Nephron (organoid): ENCODE data around the gene RNH1.

Experiments
- H3K27ac Mint-ChIP-seq, 3 experiments: 2 replicates each; pipeline ENCODE4 v1.8.0; 2020; ENCODE audit warnings: mixed read lengths in 3 of 3, mild to moderate bottlenecking in 2 of 3, moderate library complexity in 1 of 3
- H3K27me3 Mint-ChIP-seq: 2 replicates; pipeline ENCODE4 v1.8.0; 2021; ENCODE audit warnings: low read depth, mild to moderate bottlenecking, moderate library complexity, mixed read lengths
- H3K36me3 Mint-ChIP-seq: 2 replicates; pipeline ENCODE4 v1.8.0; 2020; ENCODE audit warnings: low read depth, mixed read lengths
- H3K4me1 Mint-ChIP-seq: 2 replicates; pipeline ENCODE4 v1.8.0; 2020; ENCODE audit warnings: mixed read lengths
- H3K4me3 Mint-ChIP-seq, 3 experiments: 2 replicates each; pipeline ENCODE4 v1.8.0; 2020; ENCODE audit warnings: mild to moderate bottlenecking in 3 of 3, mixed read lengths in 3 of 3, moderate library complexity in 2 of 3
- H3K9me3 Mint-ChIP-seq: 2 replicates; pipeline ENCODE4 v1.8.0; 2020; ENCODE audit warnings: mixed read lengths
- CTCF ChIP-seq, 3 experiments: fragments of 200-600 bp; sonication (generic); IDR thresholded peaks; one replicate each; pipeline ENCODE4 v1.5.0; 2021; ENCODE audit warnings: antibody characterized with exemption in 3 of 3; ENCODE audit not compliant: unreplicated experiment in 3 of 3

The RNH1 gene

GRCh38 chr11:539971-540481 lies 33.0 kb upstream of the RNH1 start:
- H3K9me3 Mint-ChIP-seq: no peaks in the 10 kb centered on the region
- H3K36me3 Mint-ChIP-seq: no peaks in the 10 kb centered on the region

GRCh38 chr11:538431-539051 lies 31.5 kb upstream of the RNH1 start:
- no peak for TF ChIP-seq CTCF (IDR thresholded peaks at IDR 0.05; ENCODE audit: unreplicated experiment in 3 of 3)
- Mint-ChIP-seq H3K4me1 (peaks cover 4% of the 10 kb centered on the region), H3K36me3 (no peaks in the 10 kb centered on the region), H3K4me3 (peak overlapping the region; percentile 29 to 52 (median 48)), H3K27me3 (peaks cover 23% of the 10 kb centered on the region), H3K9me3 (no peaks in the 10 kb centered on the region), H3K27ac (no peak overlapping the region)

More at GRCh38 chr11:539971-540481, 33.0 kb upstream of the RNH1 start:
- Mint-ChIP-seq H3K27me3 (peaks cover 23% of the 10 kb centered on the region), H3K27ac (no peak overlapping the region), H3K4me3 (no peak overlapping the region), H3K4me1 (peaks cover 4% of the 10 kb centered on the region)
- TF ChIP-seq CTCF (IDR thresholded peaks at IDR 0.05; ENCODE audit: unreplicated experiment in 3 of 3): no peak

- no peak for TF ChIP-seq CTCF (IDR thresholded peaks at IDR 0.05; ENCODE audit: unreplicated experiment in 3 of 3)
- peaks cover 4% of the 10 kb centered on the region for H3K4me1 Mint-ChIP-seq
- H3K9me3 Mint-ChIP-seq: no peaks in the 10 kb centered on the region
Measured at GRCh38 chr11:537622-538430, 30.8 kb upstream of the RNH1 start.

GRCh38 chr11:536841-537621 lies 30.0 kb upstream of the RNH1 start, which contains the start of gene LRRC56:
Gene LRRC56 (plus strand): TSS chr11:537527. CDS start chr11:540685, 3,158 bp downstream.
- no peaks in the 10 kb centered on the region for H3K9me3 Mint-ChIP-seq
- H3K27ac Mint-ChIP-seq: peak within 1 kb of the TSS in 2 of 3 experiments; percentile 91 to 95
- H3K4me3 Mint-ChIP-seq: peak within 1 kb of the TSS; percentile 93 to 96 (median 95)
- H3K4me1 Mint-ChIP-seq: peaks cover 4% of the 10 kb centered on the region
- peaks cover 23% of the 10 kb centered on the region for H3K27me3 Mint-ChIP-seq
- no peaks in the 10 kb centered on the region for H3K36me3 Mint-ChIP-seq
- TF ChIP-seq CTCF (IDR thresholded peaks at IDR 0.05; ENCODE audit: unreplicated experiment in 3 of 3): no peak

More at GRCh38 chr11:537622-538430, 30.8 kb upstream of the RNH1 start:
- Mint-ChIP-seq H3K4me3 (peak overlapping the region; percentile 39 to 71 (median 67)), H3K36me3 (no peaks in the 10 kb centered on the region), H3K27ac (no peak overlapping the region), H3K27me3 (peaks cover 23% of the 10 kb centered on the region)

GRCh38 chr11:535519-536454 lies 28.7 kb upstream of the RNH1 start, which contains the start of gene HRAS:
Gene HRAS (minus strand): TSS chr11:535576.
- peak within 1 kb of the TSS; percentile 93 to 96 (median 95) for H3K4me3 Mint-ChIP-seq
- H3K36me3 Mint-ChIP-seq: no peaks in the 10 kb centered on the region
- no peaks in the 10 kb centered on the region for H3K9me3 Mint-ChIP-seq
- H3K4me1 Mint-ChIP-seq: peaks cover 4% of the 10 kb centered on the region
- no peak for TF ChIP-seq CTCF (IDR thresholded peaks at IDR 0.05; ENCODE audit: unreplicated experiment in 3 of 3)
- H3K27ac Mint-ChIP-seq: peak within 1 kb of the TSS in 2 of 3 experiments; percentile 91 to 95
- H3K27me3 Mint-ChIP-seq: peaks cover 23% of the 10 kb centered on the region
